ENCODE measurements around the gene TBX1.

Gene TBX1

GRCh38 chr22:19733755-19734154, 26.8 kb upstream of the TBX1 start:
- no peak overlapping the region for H3K4me3 ChIP-seq (ENCODE audit: control insufficient read depth, low read depth, low read length)
- no peak for DNase-seq (ENCODE audit: low read depth)
- TF ChIP-seq, protein P1, sequence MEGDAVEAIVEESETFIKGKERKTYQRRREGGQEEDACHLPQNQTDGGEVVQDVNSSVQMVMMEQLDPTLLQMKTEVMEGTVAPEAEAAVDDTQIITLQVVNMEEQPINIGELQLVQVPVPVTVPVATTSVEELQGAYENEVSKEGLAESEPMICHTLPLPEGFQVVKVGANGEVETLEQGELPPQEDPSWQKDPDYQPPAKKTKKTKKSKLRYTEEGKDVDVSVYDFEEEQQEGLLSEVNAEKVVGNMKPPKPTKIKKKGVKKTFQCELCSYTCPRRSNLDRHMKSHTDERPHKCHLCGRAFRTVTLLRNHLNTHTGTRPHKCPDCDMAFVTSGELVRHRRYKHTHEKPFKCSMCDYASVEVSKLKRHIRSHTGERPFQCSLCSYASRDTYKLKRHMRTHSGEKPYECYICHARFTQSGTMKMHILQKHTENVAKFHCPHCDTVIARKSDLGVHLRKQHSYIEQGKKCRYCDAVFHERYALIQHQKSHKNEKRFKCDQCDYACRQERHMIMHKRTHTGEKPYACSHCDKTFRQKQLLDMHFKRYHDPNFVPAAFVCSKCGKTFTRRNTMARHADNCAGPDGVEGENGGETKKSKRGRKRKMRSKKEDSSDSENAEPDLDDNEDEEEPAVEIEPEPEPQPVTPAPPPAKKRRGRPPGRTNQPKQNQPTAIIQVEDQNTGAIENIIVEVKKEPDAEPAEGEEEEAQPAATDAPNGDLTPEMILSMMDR (IDR thresholded peaks at IDR 0.05; ENCODE audit: control insufficient read depth, insufficient read depth, low read depth, low read length, missing control alignments), result no peak

DNA sequence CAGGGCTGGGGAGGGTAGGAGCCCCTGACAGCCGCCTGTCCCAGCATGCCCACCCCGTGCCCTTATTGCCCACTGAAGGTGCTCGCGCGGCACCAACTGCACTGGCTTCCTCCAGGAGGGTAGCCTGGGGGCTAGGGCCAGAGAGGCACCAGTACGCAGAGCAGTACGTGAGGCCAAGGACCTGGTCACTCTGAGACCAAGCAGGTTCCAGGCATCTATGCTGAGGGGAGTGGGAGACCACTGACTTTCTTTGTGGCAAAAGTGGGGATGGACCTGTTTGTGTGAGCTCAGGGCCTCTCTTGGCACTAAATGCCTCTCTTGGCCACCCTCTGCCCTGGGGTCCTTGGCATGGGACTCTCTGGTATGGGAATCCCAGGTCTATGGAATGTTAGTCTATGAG, 26.4 kb upstream of the TBX1 start:
- TF ChIP-seq, protein P1 (IDR thresholded peaks at IDR 0.05; ENCODE audit: control insufficient read depth, insufficient read depth, low read depth, low read length, missing control alignments), result no peak
- DNase-seq (ENCODE audit: low read depth), result no peak
- H3K4me3 ChIP-seq (ENCODE audit: control insufficient read depth, low read depth, low read length), result no peak overlapping the region

DNA sequence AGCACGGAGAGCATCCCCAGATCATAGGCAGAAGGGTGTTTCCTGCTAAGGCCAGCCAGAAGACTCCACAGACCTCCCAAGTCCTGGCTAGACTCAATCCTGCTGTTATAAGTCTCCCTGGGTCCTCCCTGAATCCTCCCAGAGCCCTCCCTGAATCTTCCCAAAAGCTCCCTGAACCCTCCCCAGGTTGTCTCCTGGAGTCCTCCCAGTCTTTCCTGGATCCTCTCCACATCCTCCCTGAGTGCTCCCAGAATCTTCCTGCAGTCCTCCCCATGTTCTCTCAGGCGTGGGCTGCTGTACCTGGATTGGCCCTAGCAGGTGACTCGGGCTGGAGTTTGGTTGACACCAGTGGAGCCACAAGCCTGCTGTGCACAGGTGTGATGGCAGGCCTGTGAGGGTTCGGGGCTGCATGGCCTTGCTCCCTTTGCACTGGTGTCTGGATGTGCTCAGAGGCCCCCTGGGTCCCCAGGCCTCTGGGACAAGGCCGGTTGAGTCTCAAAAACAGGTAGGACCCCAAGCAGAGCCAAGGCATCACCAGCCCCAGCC, 25.7 kb upstream of the TBX1 start:
- no peak for DNase-seq (ENCODE audit: low read depth)
- TF ChIP-seq, protein P1 (IDR thresholded peaks at IDR 0.05; ENCODE audit: control insufficient read depth, insufficient read depth, low read depth, low read length, missing control alignments), result no peak
- no peak overlapping the region for H3K4me3 ChIP-seq (ENCODE audit: control insufficient read depth, low read depth, low read length)

DNA sequence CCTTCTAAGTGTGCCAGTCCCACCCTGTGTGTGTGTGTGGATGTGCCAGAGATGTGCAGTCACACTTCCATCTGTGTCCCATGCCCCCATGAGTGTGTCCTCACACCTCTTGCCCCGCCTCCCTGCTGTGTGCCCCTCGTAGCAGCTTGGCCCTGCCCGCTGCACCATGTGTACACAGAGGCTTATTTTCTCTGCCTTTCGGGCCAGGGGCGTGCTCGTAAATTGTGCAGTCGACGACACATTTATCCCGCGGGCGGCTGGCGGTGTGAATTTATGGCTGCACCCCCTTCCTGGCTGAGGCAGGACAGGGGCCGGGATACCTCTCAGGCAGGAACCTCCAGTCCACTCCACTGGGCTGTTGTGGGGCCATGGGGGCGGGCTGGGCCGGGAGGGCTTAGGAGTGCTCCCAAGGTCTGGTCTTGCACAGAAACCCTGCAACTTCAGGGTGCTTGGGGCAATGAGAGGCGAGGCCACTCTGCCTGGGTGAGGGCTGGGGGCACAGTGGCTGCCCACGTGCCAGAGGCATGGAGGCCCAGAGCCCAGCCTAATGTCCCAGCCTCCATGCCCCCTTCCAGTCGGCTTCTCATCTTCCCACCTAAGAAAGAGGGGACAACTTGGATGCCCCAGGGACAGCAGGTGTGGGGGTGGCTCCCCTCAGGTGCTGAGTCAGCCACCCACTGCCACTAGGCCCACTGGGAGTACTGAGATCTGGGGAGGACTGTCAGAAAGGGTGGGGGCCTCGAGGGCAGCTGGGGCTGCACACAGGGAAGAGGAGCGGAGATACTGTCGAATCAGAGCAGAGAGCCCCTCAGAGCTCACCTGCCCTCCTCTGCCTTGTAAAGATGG, 24.7 kb upstream of the TBX1 start:
- TF ChIP-seq, protein P1 (IDR thresholded peaks at IDR 0.05; ENCODE audit: control insufficient read depth, insufficient read depth, low read depth, low read length, missing control alignments), result no peak
- no peak overlapping the region for H3K4me3 ChIP-seq (ENCODE audit: control insufficient read depth, low read depth, low read length)
- no peak for DNase-seq (ENCODE audit: low read depth)

DNA sequence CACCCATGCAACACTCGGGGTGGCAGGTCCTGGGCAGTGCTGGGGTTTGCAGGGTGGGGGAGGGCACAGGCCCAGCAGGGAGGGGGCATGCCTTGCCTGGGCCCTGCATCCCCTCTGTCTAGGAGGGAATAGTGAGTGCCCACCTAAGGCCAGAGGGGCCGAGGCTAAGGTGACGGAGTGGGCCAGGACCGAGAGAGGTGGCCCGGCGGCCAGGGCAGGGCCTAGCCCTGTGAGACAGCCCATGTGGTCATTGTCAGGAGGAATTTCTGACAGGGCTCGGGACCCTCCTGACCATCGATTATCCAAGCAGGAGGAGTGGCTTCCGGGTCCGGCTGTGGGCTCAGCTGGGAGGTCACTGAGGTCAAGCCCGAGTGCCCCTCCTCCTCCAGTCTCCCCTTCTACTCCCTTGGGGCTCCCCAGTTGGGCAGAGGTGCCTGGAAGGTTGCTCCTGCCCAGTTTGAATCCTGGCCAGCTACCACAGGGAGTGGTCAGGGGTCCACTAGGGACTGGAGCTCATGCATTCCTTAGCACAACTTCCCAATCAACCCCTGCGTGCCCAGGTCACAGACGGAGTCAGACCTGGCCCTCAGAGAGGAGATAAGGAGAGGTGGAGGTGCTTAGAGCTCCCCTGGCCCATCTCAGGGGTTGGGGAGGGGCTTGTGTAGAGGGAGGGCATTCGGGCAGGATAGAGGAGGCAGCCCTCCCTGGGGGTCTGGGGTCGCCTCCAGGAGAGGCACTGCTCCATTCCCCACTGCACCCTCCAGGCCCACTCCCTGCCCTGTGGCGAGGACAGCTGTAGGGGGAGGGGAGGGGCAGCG, 22.5 kb upstream of the TBX1 start:
- H3K4me3 ChIP-seq (ENCODE audit: control insufficient read depth, low read depth, low read length), result no peak overlapping the region
- DNase-seq (ENCODE audit: low read depth), result no peak
- TF ChIP-seq, protein P1 (IDR thresholded peaks at IDR 0.05; ENCODE audit: control insufficient read depth, insufficient read depth, low read depth, low read length, missing control alignments), result no peak

- no peak overlapping the region for H3K4me3 ChIP-seq (ENCODE audit: control insufficient read depth, low read depth, low read length)
- TF ChIP-seq, protein P1 (IDR thresholded peaks at IDR 0.05; ENCODE audit: control insufficient read depth, insufficient read depth, low read depth, low read length, missing control alignments), result no peak
- DNase-seq (ENCODE audit: low read depth), result no peak
These were observed 21.7 kb upstream of the TBX1 start for GRCh38 chr22:19738664-19739447.

Data from AG09309 (cell line).